Endothelial cell of umbilical vein (primary cell): ENCODE results near the gene MAS1L. TPM values are rescaled to one million over a fixed set of nuclear protein-coding genes. Genes with fewer than 3 reads are reported as not detected.

Source experiments
- BruUV-seq: library from RNA; stranded (reverse); fragments of 400-500 nt; replicated peaks from 2 replicates; lab custom pipeline; 2021; lab: Mats Ljungman, UMichigan
- CTCF ChIA-PET: fragments of 300-600, 350-600 bp; sonication (Branson Sonifier 250); formaldehyde crosslinking; loops from one replicate; lab custom pipeline; 2021; ENCODE audit warnings: antibody characterized with exemption, inconsistent platforms; lab: Charles Lee
- POLR2A ChIA-PET: fragments of 300-600, 350-600 bp; sonication (Branson Sonifier 250); formaldehyde crosslinking; loops from one replicate; lab custom pipeline; 2021; ENCODE audit warnings: antibody characterized with exemption, inconsistent platforms; lab: Charles Lee
- DNase-seq: peaks from one replicate; pipeline ENCODE4 v3.0.0-alpha.2; 2011; ENCODE audit warnings: low read depth, low spot score
- FAIRE-seq: peaks from 2 replicates; lab custom pipeline; 2011; peaks lifted over from hg19 to GRCh38; lab: Jason Lieb, UNC
- H2AFZ ChIP-seq: 2 replicates; pipeline ENCODE4 v1.6.0; 2012; ENCODE audit warnings: low read depth, low read length, control low read depth, inconsistent platforms
- H3K27ac ChIP-seq: 2 replicates; pipeline ENCODE4 v1.5.1; 2011; ENCODE audit warnings: low read depth, mild to moderate bottlenecking, control low read depth, low read length, moderate library complexity; ENCODE audit not compliant: insufficient read depth
- H3K27me3 ChIP-seq, 2 experiments: 2 replicates each; pipeline versions ENCODE4 v1.6.0 to v1.6.1; 2011; ENCODE audit warnings: low read length in 2 of 2, mixed read lengths in 1 of 2; ENCODE audit not compliant: control insufficient read depth in 2 of 2, insufficient read depth in 2 of 2
- H3K36me3 ChIP-seq, 2 experiments: 2 replicates in 1 of 2; 3 replicates in 1 of 2; pipeline ENCODE4 v1.5.1; 2011; ENCODE audit warnings: low read length in 2 of 2, mild to moderate bottlenecking in 1 of 2, moderate library complexity in 1 of 2; ENCODE audit not compliant: control insufficient read depth in 2 of 2, insufficient read depth in 2 of 2; ENCODE audit errors: extremely low read depth in 1 of 2
- H3K4me1 ChIP-seq: 3 replicates; pipeline ENCODE4 v1.5.1; 2011; ENCODE audit warnings: mild to moderate bottlenecking, low read length; ENCODE audit not compliant: control insufficient read depth, insufficient read depth; ENCODE audit errors: extremely low read depth
- H3K4me2 ChIP-seq: 2 replicates; pipeline ENCODE4 v1.6.1; 2011; ENCODE audit warnings: low read length, control low read depth, mixed read lengths; ENCODE audit not compliant: insufficient read depth
- H3K4me3 ChIP-seq, 3 experiments: fragments of 200-600 bp in 1 of 3; sonication (generic), shearing (Covaris generic) in 1 of 3; replicated peaks in 1 of 3; 2 replicates each; pipeline ENCODE4 v1.5.1; 2011 to 2016; ENCODE audit warnings: control low read depth in 3 of 3, low read length in 3 of 3, mild to moderate bottlenecking in 2 of 3, inconsistent platforms in 1 of 3, low read depth in 1 of 3, moderate library complexity in 1 of 3; ENCODE audit not compliant: insufficient read depth in 1 of 3
- H3K79me2 ChIP-seq: 2 replicates; pipeline ENCODE4 v1.6.0; 2012; ENCODE audit warnings: low read length, inconsistent platforms; ENCODE audit not compliant: control insufficient read depth, insufficient read depth
- H3K9ac ChIP-seq: replicated peaks from 2 replicates; pipeline ENCODE3; 2011; ENCODE audit warnings: low read length, control low read depth; ENCODE audit not compliant: insufficient read depth; ENCODE audit errors: extremely low read depth
- H3K9me1 ChIP-seq: replicated peaks from 3 replicates; pipeline ENCODE4 v1.6.0; 2011; ENCODE audit warnings: mild to moderate bottlenecking, low read length; ENCODE audit not compliant: control insufficient read depth, insufficient read depth; ENCODE audit errors: extremely low read depth
- H3K9me3 ChIP-seq: replicated peaks from 2 replicates; pipeline ENCODE4 v1.5.1; 2012; ENCODE audit warnings: low read length, inconsistent platforms; ENCODE audit not compliant: control insufficient read depth, insufficient read depth
- H4K20me1 ChIP-seq: replicated peaks from 2 replicates; pipeline ENCODE3; 2011; ENCODE audit warnings: mild to moderate bottlenecking, low read length; ENCODE audit not compliant: control insufficient read depth, insufficient read depth; ENCODE audit errors: extremely low read depth
- CTCF ChIP-seq, 2 donors: IDR thresholded peaks; 1 replicate in 1 of 2; 2 replicates in 1 of 2; pipeline ENCODE4 v1.5.1; 2011; ENCODE audit warnings: low read length in 2 of 2, mild to moderate bottlenecking in 2 of 2, moderate library complexity in 2 of 2, control low read depth in 1 of 2, inconsistent platforms in 1 of 2, low read depth in 1 of 2; ENCODE audit not compliant: insufficient read depth in 1 of 2; ENCODE audit errors: extremely low read depth in 1 of 2
- EZH2 ChIP-seq: IDR thresholded peaks from 2 replicates; pipeline ENCODE4 v1.6.1; 2012; ENCODE audit warnings: borderline replicate concordance, low read depth, mild to moderate bottlenecking, moderate library complexity, low read length, inconsistent platforms; ENCODE audit not compliant: severe bottlenecking
- FOS ChIP-seq: IDR thresholded peaks from 2 replicates; pipeline ENCODE4 v1.6.1; 2011; ENCODE audit warnings: mild to moderate bottlenecking, low read length, moderate library complexity, borderline replicate concordance; ENCODE audit not compliant: insufficient read depth
- GATA2 ChIP-seq: IDR thresholded peaks from 2 replicates; pipeline ENCODE4 v1.7.0; 2011; ENCODE audit warnings: low read depth, mild to moderate bottlenecking, moderate library complexity, mixed read lengths, low read length; ENCODE audit not compliant: insufficient read length, insufficient read depth
- JUN ChIP-seq: IDR thresholded peaks from 2 replicates; pipeline ENCODE4 v1.6.1; 2011; ENCODE audit warnings: borderline replicate concordance, low read depth; ENCODE audit not compliant: insufficient read length, insufficient read depth
- MAX ChIP-seq: IDR thresholded peaks from 2 replicates; pipeline ENCODE4 v1.6.1; 2011; ENCODE audit not compliant: insufficient read depth, insufficient read length
- MYC ChIP-seq: IDR thresholded peaks from one replicate; pipeline ENCODE4 v1.6.1; 2011; ENCODE audit warnings: mild to moderate bottlenecking, low read depth, low read length
- POLR2A ChIP-seq: IDR thresholded peaks from 2 replicates; pipeline ENCODE4 v1.6.1; 2012; ENCODE audit warnings: low read depth, mild to moderate bottlenecking, control low read depth, low read length
- POLR2AphosphoS5 ChIP-seq: IDR thresholded peaks from 2 replicates; pipeline ENCODE4 v1.6.1; 2012; ENCODE audit warnings: low read depth, mild to moderate bottlenecking, control low read depth, low read length, moderate library complexity; ENCODE audit not compliant: insufficient read depth
- dilution Hi-C: fragments of 300-500 bp; cut with MboI; formaldehyde crosslinking; loops from one replicate; pipeline ENCODE4 v1.15.0; 2019; ENCODE audit warnings: low sequenced_read_pairs; ENCODE audit not compliant: extremely low pct_ligation_motif_present
- intact Hi-C: fragments of 100-400 bp; cut with micrococcal nuclease; formaldehyde crosslinking; loops from one replicate; pipeline ENCODE4 v1.10.0; 2022
- polyA plus RNA-seq, 4 experiments: library from polyadenylated mRNA; depleted of rRNA in 3 of 4; stranded (reverse) in 3 of 4; unstranded in 1 of 4; fragments of >200 nt; gene quantifications; 2 replicates each; pipeline versions ENCODE4 v1.2.1 to v1.2.3, GENCODE V29; 2011 to 2012; ENCODE audit warnings: missing spikeins in 1 of 4
- total RNA-seq: library from RNA; stranded (reverse); gene quantifications from 2 replicates; pipeline ENCODE4 v1.2.3, GENCODE V29; 2021

Gene MAS1L
- total and polyA plus RNA-seq, 2 donors (not counting 3 experiments of a cell fraction or from before 2014, with no cell fraction given): not detected

- intact Hi-C loops: no loop called here
- no peak for FAIRE-seq
- H3K4me2 ChIP-seq: no peak overlapping the region
- no peak for TF ChIP-seq GATA2
- TF ChIP-seq MYC: no peak
- no peak for TF ChIP-seq JUN
- no peak for TF ChIP-seq EZH2
- TF ChIP-seq POLR2AphosphoS5: no peak
- no peak for TF ChIP-seq MAX
- no peak for TF ChIP-seq POLR2A
- H3K9me1 ChIP-seq: no peaks in the 10 kb centered on the region
- no peak overlapping the region for H3K4me3 ChIP-seq
- no TSS peak for BruUV-seq
- POLR2A ChIA-PET: no interaction called here
- no peaks in the 10 kb centered on the region for H3K9me3 ChIP-seq
- H3K9ac ChIP-seq: no peak overlapping the region
- H3K27ac ChIP-seq: no peak overlapping the region
- DNase-seq: no peak
- dilution Hi-C loops: no loop called here
- H3K36me3 ChIP-seq: no peaks in the 10 kb centered on the region
- no peaks in the 10 kb centered on the region for H4K20me1 ChIP-seq
- H3K27me3 ChIP-seq: no peaks in the 10 kb centered on the region
- no peak overlapping the region for H2AFZ ChIP-seq
- H3K79me2 ChIP-seq: no peaks in the 10 kb centered on the region
- no peaks in the 10 kb centered on the region for H3K4me1 ChIP-seq
- CTCF ChIA-PET: no interaction called here
Observed at GRCh38 chr6:29517728-29518440, 30.1 kb upstream of the MAS1L start.

GRCh38 chr6:29517245-29517644 is 29.5 kb upstream of the MAS1L start:
- Histone ChIP-seq H3K4me3 (no peak overlapping the region), H3K4me2 (no peak overlapping the region), H3K9me3 (no peaks in the 10 kb centered on the region), H3K79me2 (no peaks in the 10 kb centered on the region), H3K4me1 (no peaks in the 10 kb centered on the region), H3K9me1 (no peaks in the 10 kb centered on the region), H3K27ac (no peak overlapping the region), H2AFZ (no peak overlapping the region), H3K36me3 (no peaks in the 10 kb centered on the region), H3K27me3 (no peaks in the 10 kb centered on the region), H3K9ac (no peak overlapping the region), H4K20me1 (no peaks in the 10 kb centered on the region)
- ChIA-PET CTCF (no interaction called here), POLR2A (no interaction called here)
- FAIRE-seq: no peak
- BruUV-seq: no TSS peak
- no peak for DNase-seq
- no peak for TF ChIP-seq EZH2
- no peak for TF ChIP-seq CTCF (IDR thresholded peaks at IDR 0.05; ENCODE audit: extremely low read depth in 1 of 2, insufficient read depth in 1 of 2, low read depth in 1 of 2, low read length in 2 of 2)
- TF ChIP-seq MAX: no peak
- no peak for TF ChIP-seq MYC
- TF ChIP-seq GATA2: no peak
- no peak for TF ChIP-seq POLR2AphosphoS5
- no peak for TF ChIP-seq FOS
- intact Hi-C loops (no loop called here), dilution Hi-C loops (no loop called here)
